HEK293T (cell line): ENCODE data around the gene MTHFD2.

Experiments used
- BHLHE40 ChIP-seq: fragments of 450-650 bp; IDR thresholded peaks from 2 replicates; pipeline ENCODE4 v1.6.1; 2016; ENCODE audit warnings: mild to moderate bottlenecking, moderate library complexity, borderline replicate concordance
- ELF4 ChIP-seq: fragments of 450-650 bp; IDR thresholded peaks from 2 replicates; pipeline ENCODE4 v1.6.1; 2017; ENCODE audit warnings: antibody characterized with exemption
- FOXM1 ChIP-seq: fragments of 450-650 bp; IDR thresholded peaks from 2 replicates; pipeline ENCODE4 v1.6.1; 2017; ENCODE audit warnings: mild to moderate bottlenecking, borderline replicate concordance
- HDGF ChIP-seq: fragments of 450-650 bp; IDR thresholded peaks from 2 replicates; pipeline ENCODE4 v1.6.1; 2017; ENCODE audit warnings: antibody characterized with exemption, borderline replicate concordance
- SP1 ChIP-seq: fragments of 450-650 bp; IDR thresholded peaks from 2 replicates; pipeline ENCODE4 v1.6.1; 2017
- SUZ12 ChIP-seq: fragments of 450-650 bp; IDR thresholded peaks from 2 replicates; pipeline ENCODE4 v1.6.1; 2016; ENCODE audit warnings: mild to moderate bottlenecking
- TARDBP ChIP-seq: fragments of 450-650 bp; IDR thresholded peaks from 2 replicates; pipeline ENCODE4 v1.6.1; 2016
- ZNF384 ChIP-seq: fragments of 450-650 bp; IDR thresholded peaks from 2 replicates; pipeline ENCODE4 v1.6.1; 2016

GRCh38 chr2:74168739-74169138, 29.7 kb upstream of the MTHFD2 start:
- TF ChIP-seq SP1 (no peak), ZNF384 (no peak), HDGF (no peak), FOXM1 (no peak), BHLHE40 (no peak), SUZ12 (no peak), TARDBP (no peak), ELF4 (no peak)
